Gastrocnemius medialis (tissue), 4 donors: Measurements from ENCODE around the gene COL25A1.

Experiments used
- CTCF ChIP-seq, 5 experiments: fragments of 450-650 bp in 3 of 5; fragments of 200-600 bp in 2 of 5; sonication (generic) in 2 of 5; IDR thresholded peaks in 4 of 5; conservative IDR thresholded peaks in 1 of 5; 1 replicate in 4 of 5; 2 replicates in 1 of 5; pipeline ENCODE4 v1.5.1; 2016 to 2019; ENCODE audit warnings: antibody characterized with exemption in 5 of 5, mild to moderate bottlenecking in 3 of 5, moderate library complexity in 3 of 5
- POLR2A ChIP-seq, 2 donors: fragments of 450-650 bp; IDR thresholded peaks; one replicate each; pipeline ENCODE4 v1.6.1; 2017; ENCODE audit warnings: antibody characterized with exemption in 2 of 2, mild to moderate bottlenecking in 2 of 2, moderate library complexity in 2 of 2

GRCh38 chr4:109301651-109302360 is 652 bp downstream of the COL25A1 start:
- TF ChIP-seq CTCF (IDR thresholded peaks at IDR 0.05 in 4 of 5, conservative IDR thresholded peaks at IDR 0.05 in 1 of 5) (no peak), POLR2A (IDR thresholded peaks at IDR 0.05) (no peak)
